ENCODE measurements around the gene ZIC5.

ZIC5 gene

GRCh38 chr13:99949679-99950413 is 21.7 kb downstream of the ZIC5 start:
- TF ChIP-seq, protein P1, sequence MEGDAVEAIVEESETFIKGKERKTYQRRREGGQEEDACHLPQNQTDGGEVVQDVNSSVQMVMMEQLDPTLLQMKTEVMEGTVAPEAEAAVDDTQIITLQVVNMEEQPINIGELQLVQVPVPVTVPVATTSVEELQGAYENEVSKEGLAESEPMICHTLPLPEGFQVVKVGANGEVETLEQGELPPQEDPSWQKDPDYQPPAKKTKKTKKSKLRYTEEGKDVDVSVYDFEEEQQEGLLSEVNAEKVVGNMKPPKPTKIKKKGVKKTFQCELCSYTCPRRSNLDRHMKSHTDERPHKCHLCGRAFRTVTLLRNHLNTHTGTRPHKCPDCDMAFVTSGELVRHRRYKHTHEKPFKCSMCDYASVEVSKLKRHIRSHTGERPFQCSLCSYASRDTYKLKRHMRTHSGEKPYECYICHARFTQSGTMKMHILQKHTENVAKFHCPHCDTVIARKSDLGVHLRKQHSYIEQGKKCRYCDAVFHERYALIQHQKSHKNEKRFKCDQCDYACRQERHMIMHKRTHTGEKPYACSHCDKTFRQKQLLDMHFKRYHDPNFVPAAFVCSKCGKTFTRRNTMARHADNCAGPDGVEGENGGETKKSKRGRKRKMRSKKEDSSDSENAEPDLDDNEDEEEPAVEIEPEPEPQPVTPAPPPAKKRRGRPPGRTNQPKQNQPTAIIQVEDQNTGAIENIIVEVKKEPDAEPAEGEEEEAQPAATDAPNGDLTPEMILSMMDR (IDR thresholded peaks at IDR 0.05), result no peak

DNA sequence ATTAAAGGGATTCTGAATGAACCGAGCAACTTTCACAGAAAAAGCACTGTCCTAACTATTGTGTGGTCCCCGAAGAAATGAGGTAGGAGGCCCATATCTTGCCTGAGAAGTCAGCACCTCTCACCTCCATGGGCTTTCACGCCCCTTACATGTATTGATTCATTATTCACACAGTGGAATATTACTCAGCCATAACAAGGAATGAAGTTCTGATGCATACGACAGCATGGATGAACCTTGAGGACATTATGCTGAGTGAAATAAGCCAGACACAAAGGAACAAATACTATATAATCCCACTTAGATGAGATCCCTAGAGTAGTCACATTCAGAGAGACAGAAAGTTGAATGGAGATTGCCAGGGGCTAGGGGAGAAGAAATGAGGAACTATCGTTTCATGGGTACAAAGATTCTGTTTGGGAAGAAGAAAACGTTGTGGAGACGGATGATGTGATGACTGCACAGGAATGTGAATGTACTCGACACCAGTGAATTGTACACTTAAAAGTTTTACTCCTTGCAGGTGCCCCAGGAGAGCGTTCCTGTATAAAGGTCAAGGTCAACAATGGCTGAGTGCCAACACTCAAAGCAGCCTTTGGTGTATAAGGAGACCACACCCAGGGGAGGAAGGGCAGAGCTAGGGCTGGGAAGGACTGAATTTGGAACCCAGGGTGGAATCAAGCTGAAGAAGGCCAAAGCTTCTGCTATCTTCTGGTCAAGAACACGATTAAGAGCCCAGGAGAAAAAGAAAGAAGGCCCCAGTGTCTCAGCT is 22.5 kb downstream of the ZIC5 start:
- TF ChIP-seq, protein P1 (IDR thresholded peaks at IDR 0.05), result no peak

- TF ChIP-seq, protein P1 (IDR thresholded peaks at IDR 0.05), result no peak
Measured at GRCh38 chr13:99948411-99948810, 23.2 kb downstream of the ZIC5 start.

- TF ChIP-seq, protein P1 (IDR thresholded peaks at IDR 0.05), result no peak
Measured at GRCh38 chr13:99947666-99948065, 23.9 kb downstream of the ZIC5 start.

DNA sequence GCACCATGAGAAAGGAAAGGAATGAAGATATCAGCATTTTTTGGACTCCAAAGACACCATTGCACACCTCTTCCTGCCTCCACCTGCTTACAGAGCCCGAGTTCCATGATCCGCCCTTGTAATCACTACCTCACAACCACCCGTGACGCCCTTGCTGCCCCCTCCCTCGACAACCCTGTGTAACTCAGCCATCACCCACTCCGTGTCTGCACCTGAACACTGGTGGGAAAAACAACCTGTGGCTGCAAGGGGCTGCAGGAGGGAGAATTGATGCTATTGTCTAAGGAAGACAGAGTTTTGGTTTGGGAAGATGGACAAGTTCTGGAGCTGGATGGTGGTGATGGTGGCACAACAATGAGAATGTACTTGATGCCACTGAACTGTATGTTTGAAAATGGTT is 27.0 kb downstream of the ZIC5 start:
- TF ChIP-seq, protein P1 (IDR thresholded peaks at IDR 0.05), result no peak

DNA sequence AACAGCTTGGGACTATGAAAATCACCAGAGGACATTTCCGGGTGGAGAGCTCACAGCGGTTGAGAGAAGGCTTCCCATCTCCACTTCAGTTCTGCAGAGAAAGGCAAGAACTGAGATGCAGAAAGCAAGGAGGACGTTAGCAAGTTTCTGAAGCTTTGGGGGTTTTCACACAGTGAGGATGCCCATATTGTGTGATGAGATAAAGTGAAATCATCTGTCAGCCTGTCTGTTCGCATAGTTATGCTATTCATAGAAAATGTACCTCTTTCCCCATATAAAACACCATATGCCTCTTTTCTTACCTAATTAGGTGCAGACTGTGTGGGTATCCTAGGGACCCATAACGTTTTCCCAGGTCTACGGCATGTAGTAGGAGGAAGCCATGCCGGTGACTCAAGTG is 27.5 kb downstream of the ZIC5 start:
- TF ChIP-seq, protein P1 (IDR thresholded peaks at IDR 0.05), result no peak

GRCh38 chr13:99941911-99942310 is 29.7 kb downstream of the ZIC5 start:
- TF ChIP-seq, protein P1 (IDR thresholded peaks at IDR 0.05), result no peak

Data from LNCAP (cell line).